ENCODE results near the gene ORM2. TPM values are rescaled to one million over a fixed set of nuclear protein-coding genes. Genes with fewer than 3 reads are reported as not detected.
A peak's percentile ranks its signal among the peaks of the same experiment; 100 is the strongest.

Gene ORM2
- total and polyA plus RNA-seq, 2 of the 13 experiments (the other 11 are each of a cell fraction or from before 2014, with no cell fraction given): 565 to 824 TPM

- no peak for TF ChIP-seq SNAPC4 (CRISPR knock-in tag; IDR thresholded peaks at IDR 0.05)
- no peak for TF ChIP-seq PHF21A (CRISPR knock-in tag; IDR thresholded peaks at IDR 0.05)
- no peak for TF ChIP-seq ZNF761 (CRISPR knock-in tag; conservative IDR thresholded peaks at IDR 0.05)
- no peak for TF ChIP-seq ARID4A (CRISPR knock-in tag; IDR thresholded peaks at IDR 0.05; ENCODE audit: borderline replicate concordance)
- peak; percentile 19; the same call in 1 of the 2 replicates for TF ChIP-seq RFX1 (IDR thresholded peaks at IDR 0.05)
- peak; percentile 53 for TF ChIP-seq AGO2 (optimal IDR thresholded peaks at IDR 0.05; ENCODE audit: low read depth, low read length)
- no peak for TF ChIP-seq ZNF367 (CRISPR knock-in tag; IDR thresholded peaks at IDR 0.05; ENCODE audit: borderline replicate concordance)
- TF ChIP-seq TP53 (CRISPR knock-in tag; conservative IDR thresholded peaks at IDR 0.05): no peak
- TF ChIP-seq ZFP91 (CRISPR knock-in tag; IDR thresholded peaks at IDR 0.05; ENCODE audit: borderline replicate concordance): peak; percentile 30; the same call in 1 of the 2 replicates
- TF ChIP-seq DDIT3 (CRISPR knock-in tag; IDR thresholded peaks at IDR 0.05): no peak
- TF ChIP-seq CC2D1A (CRISPR knock-in tag; IDR thresholded peaks at IDR 0.05): no peak
- no peak for TF ChIP-seq ZBTB26 (CRISPR knock-in tag; IDR thresholded peaks at IDR 0.05; ENCODE audit: borderline replicate concordance)
- TF ChIP-seq ZBTB39 (CRISPR knock-in tag; IDR thresholded peaks at IDR 0.05): no peak
- no peak for TF ChIP-seq ZNF30 (CRISPR knock-in tag; IDR thresholded peaks at IDR 0.05)
These were observed 48.1 kb upstream of the ORM2 start (continued) for GRCh38 chr9:114281473-114282103.

All from HepG2 (cell line).